Karpas-422 (cell line): ENCODE results near the gene UBA3. TPM values are rescaled to one million over a fixed set of nuclear protein-coding genes. Genes with fewer than 3 reads are reported as not detected.
A peak's percentile ranks its signal among the peaks of the same experiment; 100 is the strongest.

ENCODE experiments used
- DNase-seq: peaks from one replicate; pipeline ENCODE4 v3.0.0-alpha.2; 2015
- H2AFZ ChIP-seq: fragments of 200-600 bp; sonication (generic); 2 replicates; pipeline ENCODE4 v1.6.1; 2014; ENCODE audit warnings: antibody characterized with exemption, low read length, mixed read lengths
- H3K27ac ChIP-seq: fragments of 200-600 bp; sonication (generic); 2 replicates; pipeline ENCODE4 v1.5.1; 2014; ENCODE audit warnings: mild to moderate bottlenecking, low read length, moderate library complexity
- H3K27me3 ChIP-seq: fragments of 200-600 bp; sonication (generic); 2 replicates; pipeline ENCODE4 v1.6.1; 2014; ENCODE audit warnings: low read length, mixed read lengths
- H3K36me3 ChIP-seq: fragments of 200-600 bp; sonication (generic); 2 replicates; pipeline ENCODE4 v1.6.1; 2014; ENCODE audit warnings: low read length, mixed read lengths; ENCODE audit not compliant: insufficient read depth
- H3K4me1 ChIP-seq: fragments of 200-600 bp; sonication (generic); 2 replicates; pipeline ENCODE4 v1.6.1; 2014; ENCODE audit warnings: mild to moderate bottlenecking, low read length, mixed read lengths
- H3K4me2 ChIP-seq: fragments of 200-600 bp; sonication (generic); 2 replicates; pipeline ENCODE4 v1.6.1; 2014; ENCODE audit warnings: low read length, low read depth, mild to moderate bottlenecking; ENCODE audit not compliant: poor library complexity, severe bottlenecking
- H3K4me3 ChIP-seq: fragments of 200-600 bp; sonication (generic); 2 replicates; pipeline ENCODE4 v1.5.1; 2014; ENCODE audit warnings: mild to moderate bottlenecking, antibody characterized with exemption, low read length, mixed read lengths
- H3K79me2 ChIP-seq: fragments of 200-600 bp; sonication (generic); 2 replicates; pipeline ENCODE4 v1.6.1; 2014; ENCODE audit warnings: mild to moderate bottlenecking, low read length, mixed read lengths
- H3K9ac ChIP-seq: fragments of 200-600 bp; sonication (generic); 2 replicates; pipeline ENCODE4 v1.6.0; 2014; ENCODE audit warnings: low read length
- H3K9me2 ChIP-seq: fragments of 200-600 bp; sonication (generic), shearing (Covaris generic); replicated peaks from 2 replicates; pipeline ENCODE4 v1.6.0; 2014; ENCODE audit warnings: mild to moderate bottlenecking, low read length, moderate library complexity; ENCODE audit not compliant: insufficient read depth
- H3K9me3 ChIP-seq: fragments of 300-700, 200-600 bp; sonication (generic); 2 replicates; pipeline ENCODE4 v1.6.1; 2014; ENCODE audit warnings: low read length, mixed read lengths
- H4K20me1 ChIP-seq: fragments of 200-600 bp; sonication (generic); 2 replicates; pipeline ENCODE4 v1.6.1; 2014; ENCODE audit warnings: mild to moderate bottlenecking, antibody characterized with exemption, low read length, low read depth; ENCODE audit not compliant: insufficient read depth
- total RNA-seq: library from RNA; depleted of rRNA; stranded (reverse); fragments of >200 nt; shearing (Covaris generic); gene quantifications from 2 replicates; pipeline ENCODE4 v1.2.3, GENCODE V29; 2014; ENCODE audit warnings: low replicate concordance

Gene UBA3
- total RNA-seq, 1 experiment from 2014 or later, result 83.2 TPM

DNA sequence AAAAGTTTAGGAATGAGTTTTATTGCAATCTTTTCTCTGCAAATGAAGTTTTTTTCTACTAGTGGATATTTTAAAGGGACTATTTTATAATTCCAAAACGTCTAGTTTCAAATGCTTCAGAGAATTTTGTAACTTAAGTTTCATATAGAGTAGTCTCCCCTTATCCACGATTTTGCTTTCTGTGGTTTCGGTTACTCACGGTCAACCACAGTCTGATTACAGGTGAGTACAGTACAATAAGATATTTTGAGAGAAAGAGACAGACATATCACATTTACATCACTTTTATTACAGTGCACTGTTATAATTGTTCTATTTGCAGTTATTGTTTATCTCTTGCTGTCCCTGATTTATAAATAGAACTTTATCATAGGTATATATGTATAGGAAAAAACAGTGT lies 59.3 kb downstream of the UBA3 start:
- Histone ChIP-seq H3K9me3 (no peaks in the 10 kb centered on the region), H3K4me3 (no peak overlapping the region), H3K36me3 (peaks cover 43% of the 10 kb centered on the region), H3K27me3 (no peaks in the 10 kb centered on the region), H3K4me1 (no peaks in the 10 kb centered on the region), H3K79me2 (no peaks in the 10 kb centered on the region), H2AFZ (no peak overlapping the region), H4K20me1 (no peaks in the 10 kb centered on the region), H3K9me2 (no peaks in the 10 kb centered on the region), H3K4me2 (no peak overlapping the region), H3K9ac (no peak overlapping the region), H3K27ac (no peak overlapping the region)
- DNase-seq, result no peak

DNA sequence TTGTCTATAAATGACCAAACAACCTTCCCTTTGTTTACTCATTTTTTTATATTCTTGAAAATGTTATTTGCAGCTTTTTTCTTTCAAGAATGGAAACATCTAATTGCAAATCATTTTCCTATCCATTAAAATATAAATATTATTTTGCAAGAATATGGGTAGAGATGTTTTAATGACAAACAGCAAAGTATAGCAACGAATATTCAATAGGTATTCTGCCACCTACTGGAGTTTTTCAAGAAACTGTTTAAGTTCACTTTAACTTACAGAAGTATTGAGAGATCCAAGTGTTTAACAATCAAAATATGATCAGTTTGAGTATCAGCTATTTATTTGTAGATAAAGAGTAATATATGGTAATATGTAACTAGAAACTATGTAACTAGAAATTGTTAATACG lies 59.7 kb downstream of the UBA3 start:
- DNase-seq, result peak; percentile 59
- Histone ChIP-seq H3K27me3 (no peaks in the 10 kb centered on the region), H3K4me1 (peaks cover 3% of the 10 kb centered on the region; the same call in 1 of the 2 replicates), H3K9ac (no peak overlapping the region), H3K9me3 (no peaks in the 10 kb centered on the region), H3K27ac (no peak overlapping the region), H2AFZ (no peak overlapping the region), H3K4me2 (no peak overlapping the region), H3K79me2 (peaks cover under 1% of the 10 kb centered on the region; the same call in 1 of the 2 replicates), H4K20me1 (no peaks in the 10 kb centered on the region), H3K9me2 (no peaks in the 10 kb centered on the region), H3K4me3 (no peak overlapping the region), H3K36me3 (peaks cover 39% of the 10 kb centered on the region)

DNA sequence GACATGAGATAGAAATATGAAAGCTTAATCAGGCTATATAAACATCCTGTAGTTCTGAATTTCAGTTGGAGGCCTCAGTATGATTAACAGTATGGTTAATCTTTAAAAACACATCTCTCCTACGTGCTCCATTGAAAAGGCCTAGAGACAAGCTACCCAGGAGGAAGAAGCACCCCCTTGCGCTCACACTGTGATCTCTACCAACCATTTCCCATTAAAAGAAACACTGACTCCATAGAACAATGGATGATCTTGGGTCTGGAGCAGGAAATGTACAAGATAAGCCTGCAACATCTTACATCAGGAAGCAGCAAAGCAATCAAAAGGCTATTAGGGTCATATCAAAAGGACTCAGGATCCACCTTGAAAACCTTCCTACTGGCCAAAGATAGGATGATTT lies 63.3 kb downstream of the UBA3 start:
- H3K9me2 ChIP-seq, result no peaks in the 10 kb centered on the region
- H3K79me2 ChIP-seq, result peaks cover 18% of the 10 kb centered on the region
- no peak overlapping the region for H3K4me3 ChIP-seq
- no peak overlapping the region for H3K27ac ChIP-seq
- no peak overlapping the region for H2AFZ ChIP-seq
- no peaks in the 10 kb centered on the region for H3K9me3 ChIP-seq
- no peak overlapping the region for H3K9ac ChIP-seq
- no peaks in the 10 kb centered on the region for H4K20me1 ChIP-seq
- no peak overlapping the region for H3K4me2 ChIP-seq
- DNase-seq, result no peak
- H3K27me3 ChIP-seq, result no peaks in the 10 kb centered on the region
- peaks cover 30% of the 10 kb centered on the region for H3K4me1 ChIP-seq
- peaks cover 13% of the 10 kb centered on the region; the same call in 1 of the 2 replicates for H3K36me3 ChIP-seq

DNA sequence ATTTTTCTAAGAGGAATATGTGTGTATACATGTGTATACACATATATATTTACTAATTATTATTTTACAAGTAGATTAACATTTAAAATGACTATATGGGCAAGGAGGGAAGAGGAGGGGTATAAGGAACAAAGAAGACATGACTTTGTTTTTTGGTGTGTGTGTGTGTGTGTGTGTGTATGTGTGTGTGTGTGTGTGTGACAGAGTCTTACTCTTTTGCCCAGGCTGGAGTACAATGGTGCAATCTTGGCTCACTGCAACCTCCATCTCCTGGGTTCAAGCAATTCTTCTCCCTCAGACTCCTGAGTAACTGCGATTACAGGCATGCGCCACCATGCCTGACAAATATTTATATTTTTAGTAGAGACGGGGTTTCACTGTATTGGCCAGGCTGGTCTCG lies 64.1 kb downstream of the UBA3 start:
- H4K20me1 ChIP-seq, result no peaks in the 10 kb centered on the region
- H3K27me3 ChIP-seq, result no peaks in the 10 kb centered on the region
- H3K36me3 ChIP-seq, result peaks cover 11% of the 10 kb centered on the region; the same call in 1 of the 2 replicates
- no peak overlapping the region for H3K4me2 ChIP-seq
- DNase-seq, result no peak
- no peaks in the 10 kb centered on the region for H3K9me3 ChIP-seq
- no peak overlapping the region for H3K9ac ChIP-seq
- no peak overlapping the region for H3K4me3 ChIP-seq
- H3K9me2 ChIP-seq, result no peaks in the 10 kb centered on the region
- peaks cover 18% of the 10 kb centered on the region for H3K79me2 ChIP-seq
- peaks cover 30% of the 10 kb centered on the region for H3K4me1 ChIP-seq
- no peak overlapping the region for H3K27ac ChIP-seq
- no peak overlapping the region for H2AFZ ChIP-seq

DNA sequence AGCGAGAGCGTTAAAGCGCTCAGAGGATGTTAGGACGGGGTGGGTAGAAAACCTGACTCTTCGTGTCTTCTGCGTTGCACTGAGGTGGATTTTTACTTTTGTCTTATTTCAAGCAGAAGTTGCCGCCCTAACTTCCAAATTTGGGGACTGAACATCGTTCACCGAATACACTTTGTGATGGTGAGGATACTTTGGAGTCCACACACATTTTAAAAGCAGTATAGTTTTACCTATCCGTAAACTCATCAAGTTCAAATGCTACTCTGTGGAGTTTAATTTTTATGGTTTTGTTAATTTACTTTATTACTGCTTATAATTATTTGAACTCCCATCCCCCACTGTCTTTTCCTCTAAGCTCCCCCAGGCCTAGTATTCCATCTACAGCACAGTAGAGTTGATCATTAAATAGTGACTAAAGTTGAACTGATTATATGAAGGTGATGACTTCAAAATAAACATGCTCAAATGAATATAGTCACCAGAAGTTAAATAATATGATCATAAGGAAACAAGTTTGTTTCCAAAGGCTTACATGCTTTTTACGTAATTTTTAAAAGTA lies 66.1 kb downstream of the UBA3 start:
- peak overlapping the region; percentile 99 for H3K4me2 ChIP-seq
- peak overlapping the region; percentile 65 for H3K27ac ChIP-seq
- H3K79me2 ChIP-seq, result peaks cover 18% of the 10 kb centered on the region
- H3K4me1 ChIP-seq, result peaks cover 30% of the 10 kb centered on the region
- no peaks in the 10 kb centered on the region for H3K27me3 ChIP-seq
- H3K4me3 ChIP-seq, result peak overlapping the region; percentile 94
- DNase-seq, result peak; percentile 54
- H4K20me1 ChIP-seq, result no peaks in the 10 kb centered on the region
- peak overlapping the region; percentile 95; the same call in 1 of the 2 replicates for H2AFZ ChIP-seq
- H3K9ac ChIP-seq, result peak overlapping the region; percentile 94
- no peaks in the 10 kb centered on the region for H3K9me2 ChIP-seq
- peaks cover 17% of the 10 kb centered on the region; the same call in 1 of the 2 replicates for H3K36me3 ChIP-seq
- H3K9me3 ChIP-seq, result no peaks in the 10 kb centered on the region

DNA sequence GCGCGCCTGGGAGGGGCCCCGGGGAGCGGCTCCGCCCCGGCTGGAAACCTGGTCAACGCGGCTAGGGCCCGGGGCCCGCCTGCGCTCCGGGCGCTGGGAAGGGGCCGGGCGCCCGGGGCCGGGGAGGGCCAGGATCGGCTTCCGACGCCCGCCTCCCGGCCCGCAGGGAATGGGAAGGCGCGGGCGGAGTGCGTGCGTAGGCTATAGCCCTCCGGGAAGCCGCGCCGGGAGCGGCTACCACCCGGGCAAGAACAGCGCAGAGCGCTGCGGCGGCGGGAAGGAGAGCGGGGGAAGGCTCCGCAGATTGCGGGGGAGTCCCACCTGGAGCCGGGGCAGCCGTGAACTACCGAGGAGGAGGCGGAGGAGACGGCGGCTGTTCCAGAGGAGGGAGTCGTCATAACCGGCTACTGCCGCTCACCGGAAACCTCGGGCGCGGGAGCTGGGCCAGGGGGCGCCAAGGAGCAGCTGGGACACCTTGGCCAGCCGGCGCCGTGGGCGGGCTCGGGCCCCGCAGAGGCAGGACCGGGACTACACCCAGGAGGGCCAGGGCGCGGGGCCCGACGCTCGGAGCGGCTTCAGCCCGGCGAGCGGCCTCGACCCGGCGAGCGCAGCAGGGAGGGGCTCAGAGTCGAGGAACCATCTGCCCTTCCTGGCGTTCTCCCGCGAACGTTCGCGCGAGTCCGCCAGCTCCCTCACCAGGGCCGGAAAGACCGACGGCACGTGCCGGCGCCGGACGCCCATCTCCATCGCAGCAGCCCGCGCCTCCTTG lies 66.7 kb downstream of the UBA3 start, which contains the start of gene EOGT:
TSS of gene EOGT (minus strand) at position 432 of the 769 bp plus-strand sequence. CDS start 3,838 bp downstream, outside the sequence.
- H3K79me2 ChIP-seq, result peaks cover 18% of the 10 kb centered on the region
- no peaks in the 10 kb centered on the region for H3K27me3 ChIP-seq
- peak within 1 kb of the TSS; percentile 65 for H3K27ac ChIP-seq
- peaks cover 17% of the 10 kb centered on the region; the same call in 1 of the 2 replicates for H3K36me3 ChIP-seq
- H3K4me2 ChIP-seq, result peak within 1 kb of the TSS; percentile 99
- no peaks in the 10 kb centered on the region for H4K20me1 ChIP-seq
- DNase-seq, result peak; percentile 91
- peaks cover 30% of the 10 kb centered on the region for H3K4me1 ChIP-seq
- no peaks in the 10 kb centered on the region for H3K9me3 ChIP-seq
- no peaks in the 10 kb centered on the region for H3K9me2 ChIP-seq
- peak within 1 kb of the TSS; percentile 94 for H3K9ac ChIP-seq
- H3K4me3 ChIP-seq, result peak within 1 kb of the TSS; percentile 94
- H2AFZ ChIP-seq, result peak within 1 kb of the TSS; percentile 95

DNA sequence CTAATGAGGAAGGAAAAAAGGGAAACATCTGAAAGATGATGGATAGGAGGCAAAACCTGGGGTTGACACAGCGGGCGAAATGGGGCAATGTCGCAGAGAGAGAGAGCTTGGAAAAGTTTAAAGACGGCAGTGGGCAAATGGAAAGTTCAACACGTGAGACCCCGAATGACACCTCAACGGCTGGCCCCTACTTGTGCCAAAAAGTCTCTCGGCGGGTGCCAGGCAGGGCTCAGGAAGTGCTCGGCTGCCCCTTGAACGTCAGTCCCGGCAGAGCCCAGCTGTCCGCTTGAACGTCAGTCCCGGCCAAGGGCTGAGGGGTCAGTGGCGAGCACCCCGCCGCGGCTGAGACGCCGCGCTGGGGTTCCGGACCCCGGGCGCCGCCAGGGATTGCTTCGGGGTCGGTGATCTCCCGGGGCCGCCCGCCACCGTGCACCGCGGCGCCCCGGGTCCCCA lies 67.3 kb downstream of the UBA3 start:
- Histone ChIP-seq H4K20me1 (no peaks in the 10 kb centered on the region), H3K9me2 (no peaks in the 10 kb centered on the region), H3K4me1 (peaks cover 30% of the 10 kb centered on the region), H2AFZ (peak overlapping the region; percentile 95; the same call in 1 of the 2 replicates), H3K9me3 (no peaks in the 10 kb centered on the region), H3K4me3 (peak overlapping the region; percentile 94), H3K36me3 (peaks cover 22% of the 10 kb centered on the region; the same call in 1 of the 2 replicates), H3K27me3 (no peaks in the 10 kb centered on the region), H3K4me2 (peak overlapping the region; percentile 99), H3K9ac (peak overlapping the region; percentile 94), H3K27ac (peak overlapping the region; percentile 65; the same call in 1 of the 2 replicates), H3K79me2 (peaks cover 18% of the 10 kb centered on the region)
- DNase-seq, result peak; percentile 67
